ENCODE data around the gene EHMT1. TPM values are rescaled to one million over a fixed set of nuclear protein-coding genes. Genes with fewer than 3 reads are reported as not detected.

Gene EHMT1
- total RNA-seq, 2 experiments from 2014 or later, result 80.6 to 87.8 TPM

DNA sequence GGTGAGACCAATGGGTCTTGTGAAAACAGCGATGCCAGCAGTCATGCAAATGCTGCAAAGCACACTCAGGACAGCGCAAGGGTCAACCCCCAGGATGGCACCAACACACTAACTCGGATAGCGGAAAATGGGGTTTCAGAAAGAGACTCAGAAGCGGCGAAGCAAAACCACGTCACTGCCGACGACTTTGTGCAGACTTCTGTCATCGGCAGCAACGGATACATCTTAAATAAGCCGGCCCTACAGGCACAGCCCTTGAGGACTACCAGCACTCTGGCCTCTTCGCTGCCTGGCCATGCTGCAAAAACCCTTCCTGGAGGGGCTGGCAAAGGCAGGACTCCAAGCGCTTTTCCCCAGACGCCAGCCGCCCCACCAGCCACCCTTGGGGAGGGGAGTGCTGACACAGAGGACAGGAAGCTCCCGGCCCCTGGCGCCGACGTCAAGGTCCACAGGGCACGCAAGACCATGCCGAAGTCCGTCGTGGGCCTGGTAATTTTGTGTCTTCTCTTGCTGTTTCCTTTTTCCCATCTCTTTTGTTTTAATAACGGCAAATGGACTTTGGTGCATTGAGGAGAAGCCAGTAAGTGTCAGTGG is 98.0 kb downstream of the EHMT1 start:
- Histone ChIP-seq H3K9me3 (ENCODE audit: control insufficient read depth in 1 of 2, insufficient read depth in 1 of 2, low read length in 2 of 2) (peaks cover 19 to 59% of the 10 kb centered on the region in 2 experiments), H3K27me3 (ENCODE audit: control insufficient read depth in 1 of 2, insufficient read depth in 2 of 2, low read length in 2 of 2) (no peaks in the 10 kb centered on the region), H3K4me1 (ENCODE audit: insufficient read depth, low read length) (peaks cover 25% of the 10 kb centered on the region), H3K36me3 (ENCODE audit: insufficient read depth, low read length) (peaks cover 43% of the 10 kb centered on the region), H3K4me3 (ENCODE audit: low read length) (no peak overlapping the region), H3K27ac (ENCODE audit: low read depth in 1 of 2, low read length in 2 of 2) (no peak overlapping the region)
- no peak for ATAC-seq (ENCODE audit: poor library complexity)
- intact Hi-C loops (cut with DNase I, micrococcal nuclease), result no loop called here
- peak in 1 of 14 experiments; percentile 17 for DNase-seq
- peak overlapping the region; percentile 25 for H3K4me3 Mint-ChIP-seq
- TF ChIP-seq, protein P1, sequence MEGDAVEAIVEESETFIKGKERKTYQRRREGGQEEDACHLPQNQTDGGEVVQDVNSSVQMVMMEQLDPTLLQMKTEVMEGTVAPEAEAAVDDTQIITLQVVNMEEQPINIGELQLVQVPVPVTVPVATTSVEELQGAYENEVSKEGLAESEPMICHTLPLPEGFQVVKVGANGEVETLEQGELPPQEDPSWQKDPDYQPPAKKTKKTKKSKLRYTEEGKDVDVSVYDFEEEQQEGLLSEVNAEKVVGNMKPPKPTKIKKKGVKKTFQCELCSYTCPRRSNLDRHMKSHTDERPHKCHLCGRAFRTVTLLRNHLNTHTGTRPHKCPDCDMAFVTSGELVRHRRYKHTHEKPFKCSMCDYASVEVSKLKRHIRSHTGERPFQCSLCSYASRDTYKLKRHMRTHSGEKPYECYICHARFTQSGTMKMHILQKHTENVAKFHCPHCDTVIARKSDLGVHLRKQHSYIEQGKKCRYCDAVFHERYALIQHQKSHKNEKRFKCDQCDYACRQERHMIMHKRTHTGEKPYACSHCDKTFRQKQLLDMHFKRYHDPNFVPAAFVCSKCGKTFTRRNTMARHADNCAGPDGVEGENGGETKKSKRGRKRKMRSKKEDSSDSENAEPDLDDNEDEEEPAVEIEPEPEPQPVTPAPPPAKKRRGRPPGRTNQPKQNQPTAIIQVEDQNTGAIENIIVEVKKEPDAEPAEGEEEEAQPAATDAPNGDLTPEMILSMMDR (IDR thresholded peaks at IDR 0.05), result no peak
- H3K27me3 Mint-ChIP-seq, result no peaks in the 10 kb centered on the region
- POLR2A ChIA-PET, result no interaction called here
- CTCF ChIA-PET, result no interaction called here
- peak overlapping the region; percentile 33 for H3K27ac Mint-ChIP-seq
- peaks cover 34% of the 10 kb centered on the region for H3K4me1 Mint-ChIP-seq (ENCODE audit: low read depth)
- H3K9me3 Mint-ChIP-seq, result peaks cover 10% of the 10 kb centered on the region
- H3K36me3 Mint-ChIP-seq (ENCODE audit: low read depth), result peaks cover 84% of the 10 kb centered on the region

DNA sequence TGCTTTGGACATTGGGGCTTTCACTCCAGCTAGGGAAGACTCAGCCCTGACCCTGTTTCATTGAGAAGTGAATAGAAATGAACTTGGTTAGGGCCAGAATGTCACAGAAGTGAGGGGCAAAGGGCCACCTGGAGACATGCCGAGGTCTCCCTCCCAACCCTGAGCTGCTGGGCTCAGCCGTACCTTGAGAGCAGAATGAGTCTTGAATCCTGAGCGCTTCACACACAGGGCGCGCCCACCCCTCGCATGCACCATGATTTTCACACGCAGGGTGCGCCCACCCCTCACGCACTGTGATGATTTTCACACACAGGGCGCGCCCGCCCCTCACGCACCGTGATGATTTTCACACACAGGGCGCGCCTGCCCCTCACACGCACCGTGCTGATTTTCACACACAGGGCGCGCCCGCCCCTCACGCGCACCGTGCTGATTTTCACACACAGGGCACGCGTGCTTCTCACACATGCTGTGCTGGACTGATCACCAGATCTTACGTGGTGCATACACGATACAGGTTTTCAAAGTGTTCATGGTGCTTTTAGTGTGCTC is 99.0 kb downstream of the EHMT1 start:
- Mint-ChIP-seq H3K9me3 (peaks cover 10% of the 10 kb centered on the region), H3K27me3 (no peaks in the 10 kb centered on the region), H3K4me1 (ENCODE audit: low read depth) (peaks cover 34% of the 10 kb centered on the region), H3K36me3 (ENCODE audit: low read depth) (peaks cover 82% of the 10 kb centered on the region), H3K27ac (peak overlapping the region; percentile 70), H3K4me3 (no peak overlapping the region)
- ChIA-PET CTCF (no interaction called here), POLR2A (no interaction called here)
- H3K27ac ChIP-seq (ENCODE audit: low read depth in 1 of 2, low read length in 2 of 2), result no peak overlapping the region
- peaks cover 36% of the 10 kb centered on the region for H3K36me3 ChIP-seq (ENCODE audit: insufficient read depth, low read length)
- no peak overlapping the region for H3K4me3 ChIP-seq (ENCODE audit: low read length)
- ATAC-seq (ENCODE audit: poor library complexity) (no peak), DNase-seq (peak in 1 of 14 experiments; percentile 10)
- peaks cover 19 to 63% of the 10 kb centered on the region in 2 experiments for H3K9me3 ChIP-seq (ENCODE audit: control insufficient read depth in 1 of 2, insufficient read depth in 1 of 2, low read length in 2 of 2)
- intact Hi-C loops (cut with DNase I, micrococcal nuclease), result no loop called here
- peaks cover 34% of the 10 kb centered on the region for H3K4me1 ChIP-seq (ENCODE audit: insufficient read depth, low read length)
- no peaks in the 10 kb centered on the region for H3K27me3 ChIP-seq (ENCODE audit: control insufficient read depth in 1 of 2, insufficient read depth in 2 of 2, low read length in 2 of 2)
- TF ChIP-seq, protein P1 (IDR thresholded peaks at IDR 0.05), result no peak

DNA sequence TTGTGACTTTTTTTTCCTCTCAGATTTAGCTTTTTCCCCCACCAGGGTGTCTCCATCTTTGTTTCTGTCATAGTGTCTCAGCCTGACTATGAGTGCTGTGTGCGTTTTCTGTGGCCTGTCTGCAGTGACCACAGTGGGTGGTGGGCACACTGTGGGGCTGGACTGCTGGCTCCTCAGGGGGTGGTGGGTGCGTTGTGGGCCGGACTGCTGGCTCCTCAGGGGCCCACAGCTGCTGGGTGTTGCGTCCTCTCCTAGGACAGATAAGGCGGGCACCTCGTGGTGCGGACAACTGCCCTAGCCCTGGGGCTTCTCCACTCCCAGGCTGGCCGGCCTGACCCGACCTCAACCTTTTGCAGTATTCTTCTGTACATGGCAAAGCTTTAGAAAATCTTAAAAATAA is 100.4 kb downstream of the EHMT1 start:
- ATAC-seq (ENCODE audit: poor library complexity) (no peak), DNase-seq (no peak)
- TF ChIP-seq, protein P1 (IDR thresholded peaks at IDR 0.05), result no peak
- Mint-ChIP-seq H3K36me3 (ENCODE audit: low read depth) (peaks cover 82% of the 10 kb centered on the region), H3K4me1 (ENCODE audit: low read depth) (peaks cover 38% of the 10 kb centered on the region), H3K4me3 (no peak overlapping the region), H3K9me3 (peaks cover 7% of the 10 kb centered on the region), H3K27me3 (no peaks in the 10 kb centered on the region), H3K27ac (no peak overlapping the region)
- H3K27me3 ChIP-seq (ENCODE audit: control insufficient read depth in 1 of 2, insufficient read depth in 2 of 2, low read length in 2 of 2), result no peaks in the 10 kb centered on the region
- no peak overlapping the region for H3K4me3 ChIP-seq (ENCODE audit: low read length)
- CTCF ChIA-PET, result no interaction called here
- intact Hi-C loops (cut with DNase I, micrococcal nuclease), result no loop called here
- POLR2A ChIA-PET, result no interaction called here
- H3K9me3 ChIP-seq (ENCODE audit: control insufficient read depth in 1 of 2, insufficient read depth in 1 of 2, low read length in 2 of 2), result peaks cover 19 to 76% of the 10 kb centered on the region in 2 experiments
- H3K4me1 ChIP-seq (ENCODE audit: insufficient read depth, low read length), result peaks cover 47% of the 10 kb centered on the region
- peaks cover 36% of the 10 kb centered on the region for H3K36me3 ChIP-seq (ENCODE audit: insufficient read depth, low read length)
- H3K27ac ChIP-seq (ENCODE audit: low read depth in 1 of 2, low read length in 2 of 2), result no peak overlapping the region

Data from CD4-positive, alpha-beta T cell (primary cell).